Kasumi-1 (cell line): Measurements from ENCODE around the gene UNK.
"Not testable (repeated sequence)": the region's sequence is repeated elsewhere in the genome, so short reads cannot be mapped to it uniquely, and the experiment has no call there.

ENCODE experiments used
- DNase-seq, 2 experiments: peaks; one replicate each; lab custom pipeline; 2025; lab: John Stamatoyannopoulos, UW

UNK gene

DNA sequence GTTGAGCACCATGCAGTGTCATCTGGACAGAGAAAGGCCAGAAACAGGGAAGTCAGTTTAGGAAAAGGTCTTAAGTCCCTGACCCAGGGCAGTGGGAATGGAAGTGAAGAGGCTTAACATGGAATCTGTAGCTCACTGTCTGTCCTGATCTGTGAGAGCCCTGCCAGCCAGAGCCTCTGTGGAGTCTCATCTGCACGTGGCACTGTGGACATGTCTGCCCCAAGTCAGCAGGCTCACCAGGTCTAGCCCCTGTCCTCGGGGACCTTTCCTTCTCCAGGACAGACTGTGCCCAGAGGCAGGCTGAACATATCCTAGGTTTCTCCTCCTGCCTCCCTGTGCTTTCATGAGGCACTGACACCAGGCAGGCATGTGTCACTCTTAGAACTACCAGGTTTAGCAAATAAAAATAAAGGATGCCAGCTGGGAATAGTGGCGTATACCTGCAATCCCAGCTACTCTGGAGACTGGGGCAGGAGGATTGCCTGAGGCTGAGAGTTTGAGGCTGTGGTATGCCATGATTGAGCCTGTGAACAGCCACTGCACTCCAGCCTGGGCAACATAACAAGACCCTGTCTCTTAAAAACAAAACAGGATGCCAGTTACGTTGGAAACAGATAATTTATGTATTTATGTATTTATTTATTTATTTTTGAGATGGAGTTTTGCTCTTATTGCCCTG lies 22.4 kb downstream of the UNK start:
- DNase-seq, result no peak

DNA sequence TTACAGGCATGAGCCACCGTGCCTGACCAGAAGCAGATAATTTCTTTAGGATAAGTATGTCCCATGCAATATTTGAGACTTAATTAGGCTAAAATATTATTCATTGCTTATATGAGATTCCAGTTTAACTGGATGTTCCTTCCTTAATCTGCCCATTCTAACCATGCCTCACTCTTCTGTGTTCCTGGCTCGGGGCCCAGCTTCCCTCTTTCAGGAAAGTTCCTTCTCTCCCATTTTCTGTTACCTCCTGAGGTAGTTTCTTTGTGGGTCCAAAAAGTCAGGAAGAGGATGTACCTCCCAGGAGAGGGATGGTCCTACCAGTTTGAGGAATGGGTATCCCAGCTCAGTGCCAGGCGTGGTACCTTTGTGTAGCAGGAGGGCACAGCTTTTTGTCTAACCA lies 23.3 kb downstream of the UNK start:
- DNase-seq, result no peak

DNA sequence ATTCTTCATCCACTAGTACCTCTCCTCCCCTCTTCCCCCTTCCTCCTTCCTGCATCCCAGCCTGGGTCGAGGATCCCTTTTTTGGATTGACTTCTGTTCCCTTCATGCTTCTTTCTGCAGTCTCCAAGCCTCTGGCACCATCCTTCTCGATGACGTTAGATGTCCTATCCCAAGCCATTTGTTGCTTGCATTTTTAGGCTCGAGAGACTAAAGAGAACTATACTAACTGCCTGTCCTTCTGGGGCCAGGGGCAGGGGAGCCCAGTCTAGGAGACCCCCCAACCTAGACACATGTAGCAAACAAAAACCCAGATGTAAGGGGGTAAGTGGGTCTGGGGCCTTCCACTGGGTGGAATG lies 23.9 kb downstream of the UNK start:
- DNase-seq, result no peak

DNA sequence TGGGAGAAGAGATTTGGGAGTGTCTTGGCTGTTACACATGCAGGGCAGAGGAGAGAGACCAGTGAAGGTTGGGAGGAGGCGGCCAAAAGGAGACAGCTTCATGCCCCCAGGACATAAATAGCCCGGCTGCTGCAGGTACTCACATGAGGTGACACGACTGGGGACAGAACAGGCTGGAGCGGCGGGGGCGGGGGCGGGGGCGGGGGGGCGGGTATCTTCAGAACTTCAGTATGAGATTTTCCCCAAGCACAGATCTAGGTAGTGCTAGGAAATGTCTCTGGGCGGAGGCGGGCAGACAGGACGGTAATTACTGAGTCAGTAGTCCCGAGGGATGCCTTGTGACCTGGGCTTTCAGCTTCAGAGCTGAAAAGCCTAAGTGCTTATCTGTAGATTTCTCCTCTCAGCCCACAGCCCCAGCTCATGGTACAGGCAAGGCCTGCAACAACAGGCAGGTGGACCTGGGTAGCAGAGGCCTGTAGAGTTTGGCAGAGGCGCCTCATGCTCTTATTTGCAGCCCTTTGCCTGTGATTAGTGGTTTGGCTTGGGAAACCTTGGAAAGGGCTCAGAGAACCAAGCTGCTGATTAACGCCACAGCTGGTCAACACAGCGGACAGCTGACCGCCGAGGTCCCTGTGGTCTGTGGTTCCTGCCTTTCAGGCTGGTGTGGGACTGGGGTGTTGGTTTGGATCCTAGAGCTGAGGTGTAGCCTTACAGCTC lies 24.5 kb downstream of the UNK start:
- no peak for DNase-seq

DNA sequence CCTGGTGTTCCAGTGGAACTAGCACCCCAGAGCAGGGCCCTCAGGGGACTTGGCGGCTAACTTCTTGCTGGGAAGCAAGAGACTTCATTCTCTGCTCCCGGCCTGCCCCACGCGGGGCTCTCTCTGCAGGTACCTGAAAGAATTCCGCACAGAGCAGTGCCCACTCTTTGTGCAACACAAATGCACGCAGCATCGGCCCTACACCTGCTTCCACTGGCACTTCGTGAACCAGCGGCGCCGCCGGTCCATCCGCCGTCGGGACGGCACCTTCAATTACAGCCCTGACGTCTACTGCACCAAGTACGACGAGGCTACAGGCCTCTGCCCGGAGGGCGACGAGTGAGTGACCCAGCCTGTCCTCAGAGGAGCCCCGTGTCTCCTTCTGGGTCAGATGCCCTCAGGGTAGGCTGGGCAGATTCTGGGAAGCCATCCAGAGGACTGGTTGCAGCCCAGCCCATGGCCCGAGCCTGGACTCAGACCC lies 25.1 kb downstream of the UNK start:
- DNase-seq, result no peak

DNA sequence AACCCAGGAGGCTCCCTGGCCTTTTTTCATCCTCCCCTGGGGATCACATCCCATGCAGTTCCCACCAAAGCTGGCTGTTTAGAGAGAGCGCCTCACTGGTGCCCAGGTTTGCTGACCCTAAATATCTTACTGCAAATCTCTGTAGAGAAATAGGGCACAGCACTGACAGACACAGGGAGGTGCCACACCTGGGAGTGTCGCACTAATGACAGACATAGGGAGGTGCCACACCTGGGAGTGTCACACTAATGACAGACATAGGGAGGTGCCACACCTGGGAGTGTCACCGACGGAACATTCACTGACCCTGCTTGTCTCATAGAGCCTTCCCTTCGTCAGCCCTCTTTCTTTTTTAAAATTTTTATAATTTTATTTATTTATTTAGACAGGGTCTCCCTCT lies 25.6 kb downstream of the UNK start:
- no peak for DNase-seq

DNA sequence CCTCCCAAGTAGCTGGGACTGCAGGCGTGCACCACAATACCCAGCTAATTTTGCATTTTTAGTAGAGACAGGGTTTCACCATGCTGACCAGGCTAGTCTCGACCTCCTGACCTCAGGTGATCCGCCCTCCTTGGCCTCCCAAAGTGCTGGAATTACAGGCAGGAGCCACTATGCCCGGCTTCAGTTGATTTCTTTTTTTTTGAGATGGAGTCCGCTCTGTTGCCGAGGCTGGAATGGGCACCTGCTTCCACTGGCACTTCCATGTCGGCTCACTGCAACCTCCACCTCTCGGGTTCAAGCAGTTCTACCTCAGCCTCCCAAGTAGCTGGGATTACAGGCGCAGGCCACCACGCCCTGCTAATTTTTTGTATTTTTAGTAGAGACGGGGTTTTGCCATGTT lies 26.1 kb downstream of the UNK start:
- not testable (repeated sequence) for DNase-seq

GRCh38 chr17:75811174-75811573 lies 26.6 kb downstream of the UNK start:
- no peak for DNase-seq

- no peak for DNase-seq
These were observed 27.7 kb downstream of the UNK start for GRCh38 chr17:75812096-75813013.

DNA sequence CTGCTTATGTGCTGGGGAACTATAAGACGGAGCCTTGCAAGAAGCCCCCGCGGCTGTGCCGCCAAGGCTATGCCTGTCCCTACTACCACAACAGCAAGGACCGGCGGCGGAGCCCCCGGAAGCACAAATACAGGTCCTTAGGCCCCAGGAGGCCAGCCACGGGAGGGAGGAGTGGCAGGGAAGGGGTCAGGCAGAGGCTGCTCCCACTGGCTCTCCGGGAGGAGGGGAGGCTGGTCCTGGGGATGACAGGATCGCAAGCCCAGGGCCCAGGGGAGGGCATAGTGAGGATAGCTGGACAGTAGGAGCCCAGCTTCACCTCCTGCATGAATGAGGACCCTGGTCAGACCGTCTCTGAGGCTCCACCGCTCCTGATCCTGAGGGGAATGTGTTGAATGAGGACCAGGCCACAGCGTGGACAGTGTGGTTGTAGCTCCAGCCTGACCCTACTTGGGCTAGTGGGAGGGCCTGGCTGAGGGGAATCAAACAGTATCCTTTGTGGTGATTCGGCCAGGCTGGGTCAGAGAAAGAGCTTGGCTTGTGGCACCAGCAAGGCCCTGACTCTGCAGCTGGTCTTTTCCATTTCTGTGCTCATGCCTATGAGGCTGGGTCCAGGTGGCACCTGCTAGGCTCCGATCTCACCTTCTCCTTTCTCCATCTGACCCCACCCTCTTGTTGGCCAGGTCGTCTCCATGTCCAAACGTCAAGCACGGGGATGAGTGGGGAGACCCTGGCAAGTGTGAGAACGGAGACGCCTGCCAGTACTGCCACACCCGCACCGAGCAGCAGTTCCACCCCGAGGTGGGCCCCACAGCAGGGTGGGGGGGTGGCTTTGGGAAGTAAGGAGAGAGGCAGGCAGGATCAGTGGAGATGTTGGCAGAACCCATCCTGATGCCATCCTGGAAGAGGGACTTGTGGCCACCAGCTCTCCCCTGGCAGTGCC lies 28.7 kb downstream of the UNK start:
- no peak for DNase-seq

DNA sequence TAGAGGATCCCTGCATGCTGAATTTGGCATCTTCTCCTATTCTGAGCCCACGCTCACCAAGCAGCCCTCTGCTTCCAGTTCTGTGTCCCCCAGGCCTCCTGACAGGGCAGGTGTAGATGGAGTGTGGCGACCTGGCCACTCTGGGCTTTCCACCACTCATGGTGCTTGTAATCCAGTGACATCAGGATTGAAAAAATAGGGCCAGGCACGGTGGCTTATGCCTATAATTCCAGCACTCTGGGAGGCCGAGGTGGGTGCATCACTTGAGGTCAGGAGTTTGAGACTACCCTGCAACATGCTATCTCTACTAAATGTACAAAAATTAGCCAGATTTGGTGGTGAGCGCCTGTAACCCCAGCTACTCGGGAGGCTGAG lies 29.4 kb downstream of the UNK start:
- DNase-seq, result no peak

DNA sequence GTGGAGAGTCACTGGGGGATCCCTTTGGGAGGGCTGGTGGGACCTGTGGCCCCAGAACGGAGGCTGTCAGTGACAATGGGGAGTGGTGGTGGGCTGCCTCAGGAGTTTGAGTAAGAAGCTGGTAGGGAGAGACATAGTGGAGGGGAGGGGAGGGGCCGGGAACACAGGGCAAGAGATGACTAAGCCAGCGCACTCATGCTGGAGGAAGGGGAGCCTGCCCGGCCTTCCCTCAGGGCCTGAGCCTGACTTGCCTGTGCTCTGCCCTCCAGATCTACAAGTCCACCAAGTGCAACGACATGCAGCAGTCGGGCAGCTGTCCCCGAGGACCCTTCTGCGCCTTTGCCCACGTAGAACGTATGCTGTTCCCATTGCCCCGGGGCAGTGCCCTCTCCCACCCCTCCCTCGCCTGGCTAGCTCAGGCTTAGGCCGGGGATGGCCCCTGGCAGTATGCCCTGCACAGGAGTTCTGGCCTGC lies 30.3 kb downstream of the UNK start:
- DNase-seq, result no peak

- no peak for DNase-seq
These were observed 30.8 kb downstream of the UNK start for GRCh38 chr17:75815399-75815798.

GRCh38 chr17:75816693-75817092 lies 32.1 kb downstream of the UNK start:
- DNase-seq, result no peak

GRCh38 chr17:75817571-75817970 lies 33.0 kb downstream of the UNK start:
- no peak for DNase-seq

- no peak for DNase-seq
These were observed 33.8 kb downstream of the UNK start for GRCh38 chr17:75818326-75818885.

GRCh38 chr17:75819116-75819515 lies 34.5 kb downstream of the UNK start:
- DNase-seq, result no peak

DNA sequence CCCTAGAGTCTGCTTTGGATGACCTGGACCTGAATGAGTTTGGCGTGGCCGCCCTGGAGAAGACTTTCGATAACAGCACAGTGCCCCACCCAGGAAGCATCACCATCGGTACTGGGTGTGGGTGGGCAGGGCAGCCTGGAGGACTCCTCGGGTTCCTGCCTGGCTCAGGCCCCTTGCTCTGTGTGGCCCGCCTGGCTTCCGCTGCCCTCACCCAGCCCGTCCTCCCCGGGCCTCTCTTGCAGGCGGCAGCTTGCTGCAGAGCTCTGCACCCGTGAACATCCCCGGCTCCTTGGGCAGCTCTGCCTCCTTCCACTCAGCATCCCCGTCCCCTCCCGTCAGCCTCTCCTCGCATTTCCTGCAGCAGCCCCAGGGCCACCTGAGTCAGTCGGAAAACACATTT lies 35.1 kb downstream of the UNK start:
- no peak for DNase-seq

- no peak for DNase-seq
These were observed 35.8 kb downstream of the UNK start for GRCh38 chr17:75820094-75821080.

- DNase-seq, result no peak
These were observed 36.9 kb downstream of the UNK start for GRCh38 chr17:75821552-75821951.
